Left ventricle myocardium superior (tissue), 1 donor: ENCODE data around the gene USP17L24. TPM values are rescaled to one million over a fixed set of nuclear protein-coding genes. Genes with fewer than 3 reads are reported as not detected.
"Not testable (repeated sequence)": the region's sequence is repeated elsewhere in the genome, so short reads cannot be mapped to it uniquely, and the experiment has no call there.

Experiments
- ATAC-seq: fragments of 200-7000 bp; cut with Tn5 transposase; one replicate; pipeline ENCODE4 v1.9.1; 2020; ENCODE audit warnings: mild to moderate bottlenecking, moderate library complexity
- DNase-seq: peaks from one replicate; pipeline ENCODE4 v3.0.0-alpha.2; 2020
- intact Hi-C: fragments of 100-400 bp; cut with micrococcal nuclease; formaldehyde crosslinking; loops from one replicate; pipeline ENCODE4 v1.11.0; 2022
- long read RNA-seq: library from polyadenylated mRNA; unstranded; transcript quantifications from one replicate; pipeline ENCODE4 v2.0.0, GENCODE V29; 2021
- total RNA-seq: library from RNA; stranded (reverse); fragmentation: NEBNext Ultra II Directional; extraction: Animal tissue kit (Norgen Biotek cat#: 25700); gene quantifications from one replicate; pipeline ENCODE4 v1.2.1, GENCODE V29; 2021
- donor health status: DM: no; HTN: yes; CAD: no; lungs with severe emphysema.

The USP17L24 gene
- total RNA-seq = not detected
- long read RNA-seq = 0 reads

- intact Hi-C loops, ATAC-seq, DNase-seq: not testable (repeated sequence)
These were observed at the start of gene USP17L24 for GRCh38 chr4:9324865-9325264. Gene USP17L24 (plus strand): TSS chr4:9325165. CDS start chr4:9325165, 0 bp downstream.

DNA sequence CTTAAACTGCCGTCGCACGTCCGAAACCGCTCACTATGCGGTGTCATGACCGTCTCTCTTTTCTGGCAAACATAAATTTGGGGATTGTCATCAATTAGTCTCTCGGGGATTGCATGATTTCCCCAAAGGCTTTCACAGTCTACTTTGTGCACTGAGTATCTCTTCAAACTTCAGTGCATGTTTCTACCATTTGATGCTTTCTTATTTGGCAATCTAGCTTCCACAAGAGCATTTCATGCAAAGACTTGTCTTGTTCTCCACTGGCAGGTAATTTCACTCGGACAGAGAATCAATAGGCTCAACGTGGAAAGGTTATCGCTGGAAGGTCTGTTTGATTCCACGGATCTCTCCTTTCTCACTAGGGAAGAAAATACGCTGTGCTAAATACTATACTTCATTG, 774 bp upstream of the USP17L24 start:
- intact Hi-C loops, ATAC-seq, DNase-seq: not testable (repeated sequence)

DNA sequence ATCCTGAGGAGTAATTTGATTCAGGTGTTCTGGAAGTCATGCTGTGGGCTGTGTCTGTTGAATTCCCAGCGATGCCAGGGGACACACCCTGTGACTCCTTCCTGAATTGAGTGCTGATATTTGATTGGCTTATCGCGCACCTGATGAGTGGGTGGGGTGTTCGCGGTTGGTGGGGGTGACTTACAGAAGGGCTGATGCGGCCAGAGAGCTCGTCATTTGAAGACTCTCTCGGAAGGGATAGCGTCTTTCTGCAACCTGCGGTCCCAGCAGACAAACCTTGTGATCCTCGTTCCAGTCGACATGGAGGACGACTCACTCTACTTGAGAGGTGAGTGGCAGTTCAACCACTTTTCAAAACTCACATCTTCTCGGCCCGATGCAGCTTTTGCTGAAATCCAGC, 4.6 kb downstream of the USP17L24 start, which contains the start of gene USP17L25:
TSS of gene USP17L25 (plus strand) at position 301 of the 400 bp plus-strand sequence. CDS start at position 301, 0 bp downstream.
- DNase-seq = not testable (repeated sequence)

DNA sequence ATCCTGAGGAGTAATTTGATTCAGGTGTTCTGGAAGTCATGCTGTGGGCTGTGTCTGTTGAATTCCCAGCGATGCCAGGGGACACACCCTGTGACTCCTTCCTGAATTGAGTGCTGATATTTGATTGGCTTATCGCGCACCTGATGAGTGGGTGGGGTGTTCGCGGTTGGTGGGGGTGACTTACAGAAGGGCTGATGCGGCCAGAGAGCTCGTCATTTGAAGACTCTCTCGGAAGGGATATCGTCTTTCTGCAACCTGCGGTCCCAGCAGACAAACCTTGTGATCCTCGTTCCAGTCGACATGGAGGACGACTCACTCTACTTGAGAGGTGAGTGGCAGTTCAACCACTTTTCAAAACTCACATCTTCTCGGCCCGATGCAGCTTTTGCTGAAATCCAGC, 9.4 kb downstream of the USP17L24 start, which contains the start of gene USP17L26:
TSS of gene USP17L26 (plus strand) at position 301 of the 400 bp plus-strand sequence. CDS start at position 301, 0 bp downstream.
- DNase-seq, intact Hi-C loops, ATAC-seq: not testable (repeated sequence)

More for the DNA sequence above, 4.6 kb downstream of the USP17L24 start, which contains the start of gene USP17L25:
- ATAC-seq, intact Hi-C loops: not testable (repeated sequence)

DNA sequence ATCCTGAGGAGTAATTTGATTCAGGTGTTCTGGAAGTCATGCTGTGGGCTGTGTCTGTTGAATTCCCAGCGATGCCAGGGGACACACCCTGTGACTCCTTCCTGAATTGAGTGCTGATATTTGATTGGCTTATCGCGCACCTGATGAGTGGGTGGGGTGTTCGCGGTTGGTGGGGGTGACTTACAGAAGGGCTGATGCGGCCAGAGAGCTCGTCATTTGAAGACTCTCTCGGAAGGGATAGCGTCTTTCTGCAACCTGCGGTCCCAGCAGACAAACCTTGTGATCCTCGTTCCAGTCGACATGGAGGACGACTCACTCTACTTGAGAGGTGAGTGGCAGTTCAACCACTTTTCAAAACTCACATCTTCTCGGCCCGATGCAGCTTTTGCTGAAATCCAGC, 14.1 kb downstream of the USP17L24 start, which contains the start of gene USP17L5:
TSS of gene USP17L5 (plus strand) at position 301 of the 400 bp plus-strand sequence. CDS start at position 301, 0 bp downstream.
- ATAC-seq, intact Hi-C loops, DNase-seq: not testable (repeated sequence)

GRCh38 chr4:9343848-9344247, 18.9 kb downstream of the USP17L24 start, which contains the start of gene USP17L27:
Gene USP17L27 (plus strand): TSS chr4:9344148. CDS start chr4:9344148, 0 bp downstream.
- DNase-seq, ATAC-seq, intact Hi-C loops: not testable (repeated sequence)

GRCh38 chr4:9348593-9348992, 23.6 kb downstream of the USP17L24 start, which contains the start of gene USP17L28:
Gene USP17L28 (plus strand): TSS chr4:9348893. CDS start chr4:9348893, 0 bp downstream.
- intact Hi-C loops, DNase-seq, ATAC-seq: not testable (repeated sequence)

DNA sequence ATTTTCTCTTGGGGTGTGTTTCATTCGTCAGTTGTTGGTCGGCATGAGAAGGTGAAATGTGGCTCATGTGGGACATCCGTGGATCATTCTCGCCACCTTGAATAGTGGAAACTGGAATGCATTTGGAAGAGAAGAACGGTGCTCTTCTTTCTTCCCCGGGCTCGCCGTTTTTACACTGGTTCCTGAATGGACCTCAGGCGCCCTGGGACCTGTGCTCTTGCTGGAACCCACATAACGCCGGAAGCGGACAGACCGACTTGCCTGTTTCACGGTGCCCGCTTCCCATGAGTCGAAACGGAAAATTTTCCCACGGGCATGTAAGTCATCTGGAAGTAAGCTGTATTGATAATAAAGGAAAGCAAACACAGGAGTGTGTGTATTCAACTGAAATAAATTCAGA, 25.9 kb downstream of the USP17L24 start:
- intact Hi-C loops, ATAC-seq, DNase-seq: not testable (repeated sequence)

- intact Hi-C loops, DNase-seq, ATAC-seq: not testable (repeated sequence)
These were observed 28.4 kb downstream of the USP17L24 start, which contains the start of gene USP17L29 for GRCh38 chr4:9353338-9353737. Gene USP17L29 (plus strand): TSS chr4:9353638. CDS start chr4:9353638, 0 bp downstream.

DNA sequence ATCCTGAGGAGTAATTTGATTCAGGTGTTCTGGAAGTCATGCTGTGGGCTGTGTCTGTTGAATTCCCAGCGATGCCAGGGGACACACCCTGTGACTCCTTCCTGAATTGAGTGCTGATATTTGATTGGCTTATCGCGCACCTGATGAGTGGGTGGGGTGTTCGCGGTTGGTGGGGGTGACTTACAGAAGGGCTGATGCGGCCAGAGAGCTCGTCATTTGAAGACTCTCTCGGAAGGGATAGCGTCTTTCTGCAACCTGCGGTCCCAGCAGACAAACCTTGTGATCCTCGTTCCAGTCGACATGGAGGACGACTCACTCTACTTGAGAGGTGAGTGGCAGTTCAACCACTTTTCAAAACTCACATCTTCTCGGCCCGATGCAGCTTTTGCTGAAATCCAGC, 37.9 kb downstream of the USP17L24 start, which contains the start of gene USP17L30:
TSS of gene USP17L30 (plus strand) at position 301 of the 400 bp plus-strand sequence. CDS start at position 301, 0 bp downstream.
- DNase-seq, ATAC-seq, intact Hi-C loops: not testable (repeated sequence)

Other genes with a start within 250 kb of the USP17L24 start
- gene FAM90A26, start 154.8 kb upstream of the USP17L24 start, total RNA-seq = not detected
- not detected for gene USP17L10, start 114.5 kb upstream of the USP17L24 start, total RNA-seq
- gene USP17L11, start 109.8 kb upstream of the USP17L24 start, total RNA-seq = not detected
- not detected for gene USP17L12, start 105.0 kb upstream of the USP17L24 start, total RNA-seq
- gene USP17L13, start 100.3 kb upstream of the USP17L24 start, total RNA-seq = not detected
- gene USP17L15, start 90.8 kb upstream of the USP17L24 start, total RNA-seq = not detected
- gene USP17L17, start 81.3 kb upstream of the USP17L24 start, total RNA-seq = not detected
- not detected for gene USP17L18, start 76.5 kb upstream of the USP17L24 start, total RNA-seq
- not detected for gene USP17L19, start 71.8 kb upstream of the USP17L24 start, total RNA-seq
- gene USP17L20, start 67.0 kb upstream of the USP17L24 start, total RNA-seq = not detected
- not detected for gene USP17L21, start 62.3 kb upstream of the USP17L24 start, total RNA-seq
- gene USP17L22, start 57.5 kb upstream of the USP17L24 start, total RNA-seq = not detected
- gene USP17L25, start 4.7 kb downstream of the USP17L24 start, total RNA-seq = not detected
- not detected for gene USP17L26, start 9.5 kb downstream of the USP17L24 start, total RNA-seq
- not detected for gene USP17L5, start 14.2 kb downstream of the USP17L24 start, total RNA-seq
- not detected for gene USP17L27, start 19.0 kb downstream of the USP17L24 start, total RNA-seq
- not detected for gene USP17L28, start 23.7 kb downstream of the USP17L24 start, total RNA-seq
- not detected for gene USP17L29, start 28.5 kb downstream of the USP17L24 start, total RNA-seq
- not detected for gene USP17L30, start 38.0 kb downstream of the USP17L24 start, total RNA-seq
- gene DEFB131A, start 119.2 kb downstream of the USP17L24 start, total RNA-seq = not detected